Panc1 (cell line): ENCODE results near the gene SOS2.

Experiments
- CTCF ChIP-seq: fragments of 450-650 bp; IDR thresholded peaks from 2 replicates; pipeline ENCODE4 v1.5.1; 2017; ENCODE audit warnings: mild to moderate bottlenecking
- POLR2AphosphoS5 ChIP-seq: IDR thresholded peaks from 2 replicates; pipeline ENCODE4 v1.6.1; 2012; ENCODE audit warnings: mild to moderate bottlenecking, low read depth, low read length, moderate library complexity

DNA sequence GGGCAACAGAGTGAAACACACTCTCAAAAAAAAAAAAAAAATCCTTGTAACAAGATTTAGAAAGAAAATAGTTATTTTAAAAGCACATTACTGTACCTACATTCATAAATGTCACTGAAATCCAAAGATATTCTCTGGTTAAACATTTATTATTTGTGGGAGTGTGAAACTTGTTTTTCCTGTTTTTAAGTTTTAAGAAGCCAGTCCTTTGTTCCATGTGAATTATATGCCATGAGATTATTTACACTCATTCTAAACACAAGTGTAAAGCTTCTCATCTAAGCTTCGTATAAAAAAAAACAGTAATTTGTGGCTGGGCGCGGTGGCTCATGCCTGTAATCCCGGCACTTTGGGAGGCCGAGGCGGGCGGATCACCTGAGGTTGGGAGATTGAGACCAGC is 130.0 kb downstream of the SOS2 start:
- no peak for TF ChIP-seq CTCF
- no peak for TF ChIP-seq POLR2AphosphoS5
